ENCODE results near the gene LMNB1. TPM values are rescaled to one million over a fixed set of nuclear protein-coding genes. Genes with fewer than 3 reads are reported as not detected.

The LMNB1 gene
- total and polyA plus RNA-seq, 8 donors = 0.72 to 7.5 (median 3.8) TPM

GRCh38 chr5:126814721-126815404, 37.9 kb downstream of the LMNB1 start:
- DNase-seq (no peak), FAIRE-seq (no peak), ATAC-seq (no peak)
- intact Hi-C loops (cut with DNase I) = no loop called here
- no peak overlapping the region for H3K4me3 ChIP-seq
- H3K9me3 ChIP-seq = no peaks in the 10 kb centered on the region
- H3K27ac ChIP-seq = no peak overlapping the region
- H3K4me1 ChIP-seq = no peaks in the 10 kb centered on the region
- no peaks in the 10 kb centered on the region for H3K27me3 ChIP-seq
- H3K36me3 ChIP-seq = no peaks in the 10 kb centered on the region
- WGBS, 2 donors = 90 to 96% methylated on average over 2 of the region's 2 CpGs
- TF ChIP-seq CTCF (IDR thresholded peaks at IDR 0.05) = no peak

GRCh38 chr5:126816649-126817048, 39.7 kb downstream of the LMNB1 start:
- no peak for FAIRE-seq
- no peak for ATAC-seq

GRCh38 chr5:126818736-126819135, 41.8 kb downstream of the LMNB1 start:
- intact Hi-C loops (cut with DNase I) = no loop called here
- FAIRE-seq (no peak), ATAC-seq (no peak), DNase-seq (no peak)
- 97 to 98% methylated on average over 4 of the region's 4 CpGs for WGBS, 2 donors
- H3K4me1 ChIP-seq = no peaks in the 10 kb centered on the region
- H3K27me3 ChIP-seq = no peaks in the 10 kb centered on the region
- TF ChIP-seq CTCF (IDR thresholded peaks at IDR 0.05) = no peak
- no peak overlapping the region for H3K4me3 ChIP-seq
- H3K27ac ChIP-seq = no peak overlapping the region
- H3K36me3 ChIP-seq = no peaks in the 10 kb centered on the region
- H3K9me3 ChIP-seq = no peaks in the 10 kb centered on the region

More at GRCh38 chr5:126816649-126817048, 39.7 kb downstream of the LMNB1 start:
- no peak for TF ChIP-seq CTCF (IDR thresholded peaks at IDR 0.05)
- DNase-seq = no peak
- no peaks in the 10 kb centered on the region for H3K9me3 ChIP-seq
- 95 to 97% methylated on average over 8 of the region's 8 CpGs for WGBS, 2 donors
- no peak overlapping the region for H3K4me3 ChIP-seq
- no peaks in the 10 kb centered on the region for H3K4me1 ChIP-seq
- H3K27ac ChIP-seq = no peak overlapping the region
- H3K36me3 ChIP-seq = no peaks in the 10 kb centered on the region
- H3K27me3 ChIP-seq = no peaks in the 10 kb centered on the region
- intact Hi-C loops (cut with DNase I) = no loop called here

GRCh38 chr5:126819253-126819652, 42.3 kb downstream of the LMNB1 start:
- H3K27ac ChIP-seq = no peak overlapping the region
- no peaks in the 10 kb centered on the region for H3K4me1 ChIP-seq
- no peak for DNase-seq
- intact Hi-C loops (cut with DNase I) = no loop called here
- TF ChIP-seq CTCF (IDR thresholded peaks at IDR 0.05) = no peak
- ATAC-seq = no peak
- H3K36me3 ChIP-seq = no peaks in the 10 kb centered on the region
- no peaks in the 10 kb centered on the region for H3K27me3 ChIP-seq
- 96 to 97% methylated on average over 5 of the region's 5 CpGs for WGBS, 2 donors
- no peak for FAIRE-seq
- H3K9me3 ChIP-seq = no peaks in the 10 kb centered on the region
- H3K4me3 ChIP-seq = no peak overlapping the region

GRCh38 chr5:126826619-126827215, 49.8 kb downstream of the LMNB1 start:
- DNase-seq (no peak), FAIRE-seq (no peak), ATAC-seq (no peak)
- no peaks in the 10 kb centered on the region for H3K4me1 ChIP-seq
- no peak overlapping the region for H3K27ac ChIP-seq
- H3K9me3 ChIP-seq = no peaks in the 10 kb centered on the region
- intact Hi-C loops (cut with DNase I) = no loop called here
- no peaks in the 10 kb centered on the region for H3K27me3 ChIP-seq
- no peak for TF ChIP-seq CTCF (IDR thresholded peaks at IDR 0.05)
- 81% methylated on average over 3 of the region's 3 CpGs for WGBS, 2 donors
- no peak overlapping the region for H3K4me3 ChIP-seq
- H3K36me3 ChIP-seq = peaks cover 0 to 4% (median 0%) of the 10 kb centered on the region in 3 donors
